Stimulated activated CD8-positive, alpha-beta memory T cell treated with anti-CD3 and anti-CD28 coated beads, Interleukin-15, amount 100 ng/mL, for 24 hours (primary cell): ENCODE results near the gene SNAI3.

Experiments used
- DNase-seq: peaks from one replicate; pipeline ENCODE4 v3.0.0-alpha.2; 2020; ENCODE audit warnings: low read depth

The SNAI3 gene

DNA sequence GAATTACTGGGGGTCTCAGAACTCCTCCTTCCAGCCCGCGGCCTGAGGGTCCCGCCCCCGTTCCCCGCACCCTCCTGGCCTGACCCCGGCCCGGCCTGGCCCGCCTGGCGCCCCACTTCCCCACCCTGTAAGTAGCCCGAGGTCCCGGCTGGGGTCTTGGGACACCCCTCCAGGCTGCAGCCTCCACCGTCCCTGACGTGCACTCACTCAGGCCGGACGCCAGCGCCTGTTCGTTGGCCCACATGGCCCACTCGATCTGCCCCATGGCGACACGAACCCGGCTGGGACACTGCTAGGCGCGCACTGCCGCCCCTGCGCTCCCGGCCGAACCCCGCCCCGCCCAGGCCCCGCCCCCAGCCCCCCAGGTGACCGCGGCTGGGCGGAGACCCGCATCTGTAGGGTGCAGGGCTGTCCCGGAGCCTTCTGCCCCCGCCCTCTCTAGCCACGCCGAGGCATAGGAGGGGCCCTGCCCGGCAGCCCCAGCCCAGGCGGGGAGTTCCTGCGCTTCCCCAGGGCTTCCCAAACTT lies 35.5 kb downstream of the SNAI3 start, which contains the start of gene CYBA:
CYBA (minus strand) TSS at position 305 of the 527 bp plus-strand sequence; CDS start at position 265, 40 bp downstream.
- peak; percentile 60 for DNase-seq

- no peak for DNase-seq
Measured at GRCh38 chr16:88649924-88650748, 36.2 kb downstream of the SNAI3 start.

GRCh38 chr16:88649195-88649923 lies 36.9 kb downstream of the SNAI3 start:
- DNase-seq: no peak

GRCh38 chr16:88647178-88648070 lies 38.9 kb downstream of the SNAI3 start:
- no peak for DNase-seq

DNA sequence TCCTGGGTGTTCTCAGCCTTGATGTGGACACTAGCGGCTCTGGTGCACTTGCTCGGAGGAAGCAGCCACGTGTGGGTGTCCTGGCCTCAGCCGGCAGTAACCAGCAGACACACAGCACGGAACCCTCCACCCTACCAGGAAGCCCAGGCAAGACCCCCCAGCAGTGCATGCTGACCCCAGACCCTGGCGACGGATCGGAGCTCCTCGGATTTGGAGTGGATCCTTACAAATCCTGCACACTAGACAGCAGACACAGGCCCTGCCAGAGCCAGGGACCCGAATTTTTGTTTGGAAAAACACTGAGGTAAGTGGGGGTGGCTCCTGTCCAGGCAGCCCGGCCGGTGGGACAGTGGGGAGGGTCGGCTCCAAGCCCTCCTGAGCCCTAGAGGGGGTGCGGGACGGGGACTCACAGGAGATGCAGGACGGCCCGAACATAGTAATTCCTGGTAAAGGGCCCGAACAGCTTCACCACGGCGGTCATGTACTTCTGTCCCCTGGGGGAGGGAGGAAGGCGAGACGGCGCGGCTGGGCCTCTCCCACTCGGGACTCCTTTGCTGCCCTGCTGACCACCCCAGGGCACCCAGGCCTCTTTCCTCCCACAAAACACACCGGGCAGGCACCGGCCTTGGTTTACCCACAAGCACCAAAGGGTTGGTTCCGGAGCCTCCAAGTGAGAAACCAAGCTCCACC lies 39.8 kb downstream of the SNAI3 start:
- no peak for DNase-seq

DNA sequence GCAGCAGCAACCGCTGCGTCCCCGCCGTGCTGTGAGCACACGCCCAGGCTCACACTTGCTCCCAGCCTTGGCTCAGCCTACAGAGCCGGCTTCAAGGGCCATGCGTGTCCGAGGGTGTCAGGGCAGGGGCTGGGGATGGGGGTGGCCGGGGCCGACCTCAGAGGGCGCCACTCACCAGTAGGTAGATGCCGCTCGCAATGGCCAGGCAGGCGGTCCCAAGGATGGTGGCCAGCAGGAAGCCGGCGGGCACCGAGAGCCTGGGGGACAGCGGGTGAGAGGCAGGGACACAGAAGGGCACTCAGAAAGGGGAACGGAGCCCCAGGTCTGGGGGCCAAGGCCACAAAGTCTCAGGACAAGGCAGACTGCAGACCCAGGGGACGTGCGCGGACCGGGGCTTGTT lies 40.4 kb downstream of the SNAI3 start:
- DNase-seq: no peak

GRCh38 chr16:88645455-88645854 lies 40.9 kb downstream of the SNAI3 start:
- DNase-seq: no peak

- DNase-seq: no peak
Measured at GRCh38 chr16:88643644-88643932, 42.7 kb downstream of the SNAI3 start.

DNA sequence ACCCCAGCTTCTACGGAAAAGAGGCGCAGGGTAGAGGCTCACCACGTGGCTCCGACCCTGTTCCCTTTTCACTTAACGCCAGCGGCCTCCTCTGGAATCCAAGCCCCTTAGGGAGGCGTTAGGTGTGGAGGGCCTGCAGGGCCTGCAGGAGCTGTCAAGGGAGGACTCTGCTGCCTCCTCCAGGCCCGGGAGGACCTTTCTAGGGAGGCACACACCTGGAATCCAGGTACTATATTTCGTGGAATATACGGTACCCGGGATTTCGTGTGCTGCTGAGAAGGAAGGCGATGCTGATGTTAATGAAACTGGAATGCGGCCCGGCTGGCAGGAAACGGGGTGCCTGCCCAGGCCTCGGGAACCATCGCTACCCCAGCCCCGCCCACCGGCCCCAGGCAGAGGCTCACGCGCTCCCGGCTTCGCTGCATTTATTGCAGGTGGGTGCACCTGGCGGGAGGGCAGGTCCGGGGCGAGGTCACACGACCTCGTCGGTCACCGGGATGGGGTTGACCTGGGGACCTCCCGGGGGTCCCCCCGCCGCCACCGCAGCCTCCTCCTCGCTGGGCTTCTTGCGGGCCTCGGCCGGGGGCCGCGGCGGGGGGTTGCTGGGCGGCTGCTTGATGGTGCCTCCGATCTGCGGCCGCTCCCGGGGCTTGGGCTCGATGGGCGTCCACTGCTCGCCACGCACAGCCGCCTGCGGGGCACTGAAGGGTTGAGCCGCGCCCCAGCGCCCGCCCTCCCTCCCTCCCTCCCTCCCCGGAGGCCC lies 43.2 kb downstream of the SNAI3 start:
- DNase-seq: no peak

GRCh38 chr16:88640498-88641247 lies 45.6 kb downstream of the SNAI3 start:
- DNase-seq: no peak

DNA sequence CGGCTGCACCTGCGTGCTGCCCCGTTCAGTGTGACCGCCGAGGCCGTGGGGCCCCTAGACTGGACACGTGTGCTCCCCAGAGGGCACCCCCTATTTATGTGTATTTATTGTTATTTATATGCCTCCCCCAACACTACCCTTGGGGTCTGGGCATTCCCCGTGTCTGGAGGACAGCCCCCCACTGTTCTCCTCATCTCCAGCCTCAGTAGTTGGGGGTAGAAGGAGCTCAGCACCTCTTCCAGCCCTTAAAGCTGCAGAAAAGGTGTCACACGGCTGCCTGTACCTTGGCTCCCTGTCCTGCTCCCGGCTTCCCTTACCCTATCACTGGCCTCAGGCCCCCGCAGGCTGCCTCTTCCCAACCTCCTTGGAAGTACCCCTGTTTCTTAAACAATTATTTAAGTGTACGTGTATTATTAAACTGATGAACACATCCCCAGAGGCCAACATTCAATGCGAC lies 46.2 kb downstream of the SNAI3 start:
- DNase-seq: no peak

GRCh38 chr16:88639231-88640038 lies 46.9 kb downstream of the SNAI3 start:
- no peak for DNase-seq

GRCh38 chr16:88638323-88639230 lies 47.7 kb downstream of the SNAI3 start, which contains the start of gene IL17C:
TSS of gene IL17C (plus strand) at chr16:88638572. CDS start at chr16:88638642, 70 bp downstream.
- no peak for DNase-seq

DNA sequence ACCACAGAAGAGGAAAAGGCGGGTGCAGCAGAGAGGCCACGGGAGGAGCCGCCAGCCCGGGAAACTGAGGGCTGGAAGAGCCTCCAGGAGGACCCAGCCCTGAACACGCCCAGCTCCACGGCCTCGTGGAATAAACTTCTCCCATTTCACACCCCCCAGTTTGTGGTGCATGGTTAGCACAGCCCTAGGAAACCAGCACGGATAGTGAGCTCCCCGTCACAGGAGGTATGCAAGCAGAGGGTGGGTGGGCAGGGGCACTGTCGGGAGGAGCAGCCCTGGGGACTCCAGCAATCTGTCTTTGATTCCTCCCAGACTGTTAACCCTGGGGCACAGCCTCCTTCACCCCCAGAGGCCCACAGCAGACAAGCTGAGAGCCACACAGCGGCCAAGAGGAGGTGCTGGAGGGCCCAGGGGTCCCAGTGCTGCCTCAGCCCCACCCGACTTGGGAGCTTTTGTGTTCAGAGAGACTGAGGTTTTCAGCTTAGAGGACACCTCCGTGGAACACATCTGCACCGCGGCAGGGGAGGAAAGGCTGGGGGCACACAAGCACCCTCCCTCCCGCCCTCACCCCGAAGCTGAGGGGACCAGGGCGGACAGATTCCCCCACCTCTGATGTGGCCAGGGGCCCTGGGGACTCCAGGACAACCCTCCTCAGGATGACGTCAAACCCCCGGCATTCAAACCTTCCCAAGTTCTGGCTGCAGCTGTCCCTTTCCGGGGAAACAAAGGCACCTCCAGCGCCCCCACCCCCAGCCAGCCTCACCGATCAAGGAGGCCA lies 49.6 kb downstream of the SNAI3 start:
- DNase-seq: no peak

DNA sequence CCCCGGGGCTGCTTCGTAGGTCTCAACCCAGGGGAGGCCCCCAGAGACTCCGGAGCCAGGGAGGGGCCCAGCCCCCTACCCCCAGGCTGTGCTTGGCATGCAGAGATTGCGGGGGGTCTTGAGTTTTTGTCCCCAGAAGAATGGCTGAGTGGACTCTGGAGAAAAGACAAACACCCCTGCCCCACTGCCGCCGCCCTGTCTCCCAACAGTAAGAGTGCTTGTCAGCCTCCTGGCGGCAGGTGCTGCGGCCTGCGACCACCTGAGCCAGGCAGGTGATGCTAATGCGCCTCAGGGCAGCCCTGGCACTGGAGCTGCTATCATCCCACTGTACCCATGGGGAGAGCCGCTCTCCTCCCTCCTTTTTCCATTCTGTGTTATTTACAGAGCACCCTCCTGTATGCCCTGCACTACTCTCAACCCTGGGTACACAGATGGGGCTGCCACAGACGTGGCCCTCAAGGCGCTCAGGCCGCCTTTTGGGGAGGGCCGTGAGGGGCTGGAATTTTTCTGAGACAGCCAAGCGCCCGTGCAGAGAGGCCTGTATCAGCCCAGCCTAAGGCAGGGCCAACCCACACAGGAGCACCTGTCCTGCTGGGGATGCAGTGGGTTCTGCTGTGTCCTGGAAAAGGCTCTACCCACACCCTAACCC lies 50.5 kb downstream of the SNAI3 start:
- DNase-seq: no peak

DNA sequence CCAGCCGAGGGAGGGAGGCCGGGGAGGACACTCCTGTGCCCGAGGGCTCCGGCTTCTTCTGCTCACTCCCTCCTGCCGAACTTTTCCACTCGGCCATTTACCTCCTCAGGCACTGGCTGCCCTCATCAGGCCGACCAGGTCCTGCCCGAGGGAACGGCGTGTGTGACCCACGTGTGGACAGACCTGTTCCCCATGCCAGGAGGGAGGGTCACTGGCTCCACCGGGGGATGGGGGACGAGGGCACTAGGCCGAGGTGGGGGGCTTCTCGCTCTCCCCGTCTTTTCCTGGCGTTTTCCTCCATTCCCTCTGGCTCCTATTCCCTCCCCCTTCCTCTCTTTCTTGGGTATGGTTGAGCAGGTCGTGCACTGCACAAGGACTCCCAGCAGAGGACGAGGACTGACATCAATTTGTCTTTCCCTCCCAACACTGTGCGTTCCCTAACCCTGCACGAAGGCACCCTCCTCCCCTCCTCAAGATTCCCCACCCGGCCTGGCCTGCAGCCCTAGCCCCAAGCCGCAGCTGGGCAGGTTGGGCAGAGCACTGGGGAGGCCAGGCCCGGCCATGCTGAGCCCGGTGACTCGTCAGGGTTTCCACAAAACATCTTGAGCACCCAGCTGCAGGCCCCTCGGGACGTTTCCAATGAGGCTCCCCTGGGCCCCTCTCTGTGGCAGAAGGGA lies 51.2 kb downstream of the SNAI3 start:
- DNase-seq: no peak
